GM04504 (cell line): Measurements from ENCODE around the gene FAM162B.
"Not testable (repeated sequence)": the region's sequence is repeated elsewhere in the genome, so short reads cannot be mapped to it uniquely, and the experiment has no call there.

Experiments
- DNase-seq: peaks from one replicate; pipeline ENCODE4 v3.0.0-alpha.2; 2012; ENCODE audit warnings: low read depth

Gene FAM162B

GRCh38 chr6:116726947-116727346 is 38.6 kb downstream of the FAM162B start:
- DNase-seq = no peak

GRCh38 chr6:116714761-116715160 is 50.8 kb downstream of the FAM162B start:
- DNase-seq = no peak

GRCh38 chr6:116714296-116714695 is 51.2 kb downstream of the FAM162B start:
- no peak for DNase-seq

GRCh38 chr6:116705917-116706316 is 59.6 kb downstream of the FAM162B start:
- no peak for DNase-seq

GRCh38 chr6:116703888-116704287 is 61.6 kb downstream of the FAM162B start:
- DNase-seq = not testable (repeated sequence)
